Loucy (cell line): ENCODE measurements around the gene WDR75.

Experiments
- CTCF ChIP-seq: fragments of 200-600 bp; sonication (generic); conservative IDR thresholded peaks from 2 replicates; pipeline ENCODE4 v1.5.1; 2014; ENCODE audit warnings: mild to moderate bottlenecking, antibody characterized with exemption, low read length
- EZH2phosphoT487 ChIP-seq: fragments of 200-600 bp; IDR thresholded peaks from 2 replicates; pipeline ENCODE4 v1.6.1; 2018; ENCODE audit warnings: antibody characterized with exemption, mild to moderate bottlenecking, moderate library complexity, borderline replicate concordance

DNA sequence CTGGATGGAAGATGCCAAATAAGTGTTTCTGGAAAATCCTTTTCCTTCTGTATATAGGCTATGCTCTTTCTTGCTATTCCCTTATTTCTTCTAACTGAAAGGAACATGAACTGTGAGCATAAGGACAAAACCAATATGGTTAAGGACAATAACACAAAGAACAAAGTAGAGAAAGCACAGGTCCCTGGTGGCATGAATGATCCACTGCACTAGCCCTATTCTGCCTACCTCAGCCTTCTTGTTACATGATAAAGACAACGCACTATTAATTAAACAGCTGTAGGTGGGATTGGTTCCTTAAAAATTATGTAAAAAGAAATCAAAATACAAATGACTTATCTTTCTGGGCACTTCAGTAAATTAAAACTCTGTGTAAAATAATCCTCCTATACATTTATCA is 1.9 kb upstream of the WDR75 start:
- peak; percentile 42 for TF ChIP-seq CTCF
- no peak for TF ChIP-seq EZH2phosphoT487
